ENCODE measurements around the gene CREB5.

CREB5 gene

DNA sequence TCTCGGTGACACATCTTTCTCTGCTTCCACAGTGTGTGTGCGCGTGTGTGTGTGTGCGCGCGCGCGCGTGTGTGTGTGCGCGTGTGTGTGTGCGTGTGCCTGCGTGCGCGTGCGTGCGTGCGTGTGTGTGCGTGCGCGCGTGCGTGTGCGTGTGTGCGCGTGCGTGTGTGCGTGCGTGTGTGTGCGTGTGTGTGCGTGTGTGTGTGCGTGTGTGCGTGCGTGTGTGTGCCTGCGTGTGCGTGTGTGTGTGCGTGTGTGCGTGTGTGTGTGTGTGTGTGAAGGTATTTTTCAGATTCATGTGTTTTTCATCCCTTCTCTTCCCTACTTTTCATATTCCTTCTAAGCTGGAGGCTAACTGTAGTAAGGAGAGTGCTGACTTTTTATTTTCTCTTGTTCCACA is 148.4 kb downstream of the CREB5 start:
- H3K9ac ChIP-seq (ENCODE audit: low read depth, low read length): no peak overlapping the region
- H3K9me3 ChIP-seq (ENCODE audit: control insufficient read depth, insufficient read depth, low read length): no peaks in the 10 kb centered on the region
- H3K27me3 ChIP-seq (ENCODE audit: control insufficient read depth, insufficient read depth, low read length): no peaks in the 10 kb centered on the region
- no peaks in the 10 kb centered on the region for H3K36me3 ChIP-seq (ENCODE audit: control insufficient read depth, insufficient read depth, low read length)
- H3K4me1 ChIP-seq (ENCODE audit: control insufficient read depth, insufficient read depth, low read length): no peaks in the 10 kb centered on the region
- H3K4me3 ChIP-seq (ENCODE audit: low read depth, low read length): no peak overlapping the region

DNA sequence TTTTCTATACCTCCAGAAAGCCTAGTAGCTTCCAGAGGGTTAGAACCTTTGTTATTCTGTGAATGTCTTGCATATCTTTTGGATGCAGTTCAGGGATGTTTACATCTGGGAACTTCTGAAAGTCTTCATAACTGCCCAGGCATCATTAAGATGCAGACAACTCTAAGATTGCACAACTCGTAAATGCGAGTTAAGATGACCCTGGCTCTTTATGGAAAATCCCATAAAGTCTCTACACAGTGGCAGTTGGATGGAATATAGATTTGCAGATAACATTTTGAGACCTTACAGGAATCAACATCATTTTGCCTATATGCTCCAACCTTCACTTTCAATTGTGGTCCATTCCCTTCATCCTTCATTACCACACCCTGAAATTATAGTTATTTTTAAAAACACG is 151.7 kb downstream of the CREB5 start:
- no peaks in the 10 kb centered on the region for H3K9me3 ChIP-seq (ENCODE audit: control insufficient read depth, insufficient read depth, low read length)
- H3K9ac ChIP-seq (ENCODE audit: low read depth, low read length): no peak overlapping the region
- no peaks in the 10 kb centered on the region for H3K27me3 ChIP-seq (ENCODE audit: control insufficient read depth, insufficient read depth, low read length)
- H3K4me1 ChIP-seq (ENCODE audit: control insufficient read depth, insufficient read depth, low read length): no peaks in the 10 kb centered on the region
- no peak overlapping the region for H3K4me3 ChIP-seq (ENCODE audit: low read depth, low read length)
- no peaks in the 10 kb centered on the region for H3K36me3 ChIP-seq (ENCODE audit: control insufficient read depth, insufficient read depth, low read length)

DNA sequence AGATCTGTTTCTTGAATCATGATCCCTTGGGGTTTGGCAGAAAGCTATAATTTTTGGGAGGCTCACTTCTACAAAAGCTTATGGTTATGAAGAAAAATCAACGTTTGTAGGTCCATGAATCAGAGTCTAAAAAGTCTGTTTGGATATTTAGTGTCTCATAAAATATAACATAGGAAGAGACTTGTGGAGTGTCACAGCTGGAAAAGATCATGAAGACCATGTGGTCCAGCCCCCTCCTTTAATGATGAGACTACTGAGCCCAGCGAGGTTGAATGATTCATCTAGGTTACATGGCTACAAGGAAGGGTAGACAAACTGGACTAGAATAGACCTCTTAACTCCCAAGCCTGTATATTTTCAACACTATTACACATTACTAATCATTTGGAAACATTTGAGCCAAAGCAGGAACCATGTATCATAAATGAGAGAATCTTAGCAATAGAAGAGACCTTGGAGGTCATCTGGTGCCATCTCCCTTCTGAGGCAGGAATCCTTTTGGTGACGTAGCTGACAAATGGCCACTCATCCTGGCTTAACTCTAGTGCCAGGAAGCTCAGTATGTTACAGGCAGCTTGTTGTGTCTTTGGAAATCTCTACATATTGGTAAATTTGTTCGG is 152.5 kb downstream of the CREB5 start:
- H3K36me3 ChIP-seq (ENCODE audit: control insufficient read depth, insufficient read depth, low read length): no peaks in the 10 kb centered on the region
- no peaks in the 10 kb centered on the region for H3K27me3 ChIP-seq (ENCODE audit: control insufficient read depth, insufficient read depth, low read length)
- H3K4me1 ChIP-seq (ENCODE audit: control insufficient read depth, insufficient read depth, low read length): no peaks in the 10 kb centered on the region
- no peaks in the 10 kb centered on the region for H3K9me3 ChIP-seq (ENCODE audit: control insufficient read depth, insufficient read depth, low read length)
- H3K4me3 ChIP-seq (ENCODE audit: low read depth, low read length): no peak overlapping the region
- no peak overlapping the region for H3K9ac ChIP-seq (ENCODE audit: low read depth, low read length)

DNA sequence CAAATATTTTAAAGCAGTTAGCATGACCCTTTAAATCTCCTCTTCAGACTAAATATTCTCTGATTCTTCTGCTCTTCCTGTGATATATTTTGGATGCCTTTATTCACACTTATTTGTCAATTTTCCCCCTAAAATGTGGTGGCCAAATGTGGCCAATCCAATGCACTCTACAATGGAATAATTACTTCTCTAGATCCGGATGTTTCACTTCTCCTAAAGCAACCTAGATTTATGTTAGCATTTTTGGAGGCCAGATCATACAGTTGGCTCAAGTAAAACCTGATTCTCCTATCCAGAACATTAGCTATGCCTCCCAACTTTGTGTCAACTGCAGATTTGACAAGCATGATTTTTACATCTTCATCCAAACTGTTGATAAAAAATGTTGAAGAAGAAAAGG is 153.7 kb downstream of the CREB5 start:
- H3K36me3 ChIP-seq (ENCODE audit: control insufficient read depth, insufficient read depth, low read length): no peaks in the 10 kb centered on the region
- H3K27me3 ChIP-seq (ENCODE audit: control insufficient read depth, insufficient read depth, low read length): no peaks in the 10 kb centered on the region
- H3K4me1 ChIP-seq (ENCODE audit: control insufficient read depth, insufficient read depth, low read length): no peaks in the 10 kb centered on the region
- no peak overlapping the region for H3K4me3 ChIP-seq (ENCODE audit: low read depth, low read length)
- no peak overlapping the region for H3K9ac ChIP-seq (ENCODE audit: low read depth, low read length)
- no peaks in the 10 kb centered on the region for H3K9me3 ChIP-seq (ENCODE audit: control insufficient read depth, insufficient read depth, low read length)

GRCh38 chr7:28570113-28570969 is 158.0 kb downstream of the CREB5 start:
- H3K4me3 ChIP-seq (ENCODE audit: low read depth, low read length): no peak overlapping the region
- H3K9me3 ChIP-seq (ENCODE audit: control insufficient read depth, insufficient read depth, low read length): no peaks in the 10 kb centered on the region
- H3K4me1 ChIP-seq (ENCODE audit: control insufficient read depth, insufficient read depth, low read length): no peaks in the 10 kb centered on the region
- H3K36me3 ChIP-seq (ENCODE audit: control insufficient read depth, insufficient read depth, low read length): no peaks in the 10 kb centered on the region
- H3K27me3 ChIP-seq (ENCODE audit: control insufficient read depth, insufficient read depth, low read length): no peaks in the 10 kb centered on the region
- H3K9ac ChIP-seq (ENCODE audit: low read depth, low read length): no peak overlapping the region

DNA sequence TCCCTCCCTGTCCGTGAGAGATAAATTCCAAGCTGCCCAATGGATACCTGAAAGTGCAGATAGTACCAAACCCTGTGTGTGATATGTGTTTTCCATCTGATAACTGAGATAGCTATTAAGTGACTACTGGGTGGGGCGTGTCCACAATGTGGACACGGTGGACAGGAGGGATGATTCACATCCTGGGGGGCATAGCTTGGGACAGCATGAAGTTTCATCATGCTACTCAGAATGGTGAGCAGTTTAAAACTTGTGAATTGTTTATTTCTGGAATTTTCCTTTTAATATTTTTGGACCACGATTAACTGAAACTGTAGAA is 158.6 kb downstream of the CREB5 start:
- H3K27me3 ChIP-seq (ENCODE audit: control insufficient read depth, insufficient read depth, low read length): no peaks in the 10 kb centered on the region
- H3K9me3 ChIP-seq (ENCODE audit: control insufficient read depth, insufficient read depth, low read length): no peaks in the 10 kb centered on the region
- no peaks in the 10 kb centered on the region for H3K4me1 ChIP-seq (ENCODE audit: control insufficient read depth, insufficient read depth, low read length)
- no peak overlapping the region for H3K9ac ChIP-seq (ENCODE audit: low read depth, low read length)
- H3K36me3 ChIP-seq (ENCODE audit: control insufficient read depth, insufficient read depth, low read length): no peaks in the 10 kb centered on the region
- H3K4me3 ChIP-seq (ENCODE audit: low read depth, low read length): no peak overlapping the region

DNA sequence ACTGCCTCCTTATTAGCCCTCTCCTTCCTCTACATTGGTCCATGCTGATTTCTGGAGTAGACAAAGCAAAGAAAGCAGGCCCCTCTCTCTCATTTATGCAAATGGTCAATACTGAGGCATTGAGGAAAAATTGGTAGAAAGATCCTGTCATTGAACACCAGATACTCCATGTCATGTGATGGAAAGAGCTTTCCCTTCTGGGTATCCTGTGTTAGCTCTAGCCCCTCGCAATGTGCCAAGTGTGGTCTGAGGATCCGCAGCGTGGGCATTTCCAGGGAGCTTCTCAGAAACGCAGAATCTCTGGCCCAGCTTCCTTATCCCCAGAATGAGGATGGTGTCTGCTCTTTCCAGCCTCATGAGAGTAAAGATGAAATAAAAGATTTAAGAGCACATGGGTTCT is 159.1 kb downstream of the CREB5 start:
- Histone ChIP-seq H3K27me3 (ENCODE audit: control insufficient read depth, insufficient read depth, low read length) (no peaks in the 10 kb centered on the region), H3K4me1 (ENCODE audit: control insufficient read depth, insufficient read depth, low read length) (no peaks in the 10 kb centered on the region), H3K9ac (ENCODE audit: low read depth, low read length) (no peak overlapping the region), H3K9me3 (ENCODE audit: control insufficient read depth, insufficient read depth, low read length) (no peaks in the 10 kb centered on the region), H3K36me3 (ENCODE audit: control insufficient read depth, insufficient read depth, low read length) (no peaks in the 10 kb centered on the region), H3K4me3 (ENCODE audit: low read depth, low read length) (no peak overlapping the region)

GRCh38 chr7:28572321-28573058 is 160.2 kb downstream of the CREB5 start:
- Histone ChIP-seq H3K36me3 (ENCODE audit: control insufficient read depth, insufficient read depth, low read length) (no peaks in the 10 kb centered on the region), H3K27me3 (ENCODE audit: control insufficient read depth, insufficient read depth, low read length) (no peaks in the 10 kb centered on the region), H3K9me3 (ENCODE audit: control insufficient read depth, insufficient read depth, low read length) (no peaks in the 10 kb centered on the region), H3K4me3 (ENCODE audit: low read depth, low read length) (no peak overlapping the region), H3K9ac (ENCODE audit: low read depth, low read length) (no peak overlapping the region), H3K4me1 (ENCODE audit: control insufficient read depth, insufficient read depth, low read length) (no peaks in the 10 kb centered on the region)

GRCh38 chr7:28573059-28573553 is 160.8 kb downstream of the CREB5 start:
- Histone ChIP-seq H3K9me3 (ENCODE audit: control insufficient read depth, insufficient read depth, low read length) (no peaks in the 10 kb centered on the region), H3K4me1 (ENCODE audit: control insufficient read depth, insufficient read depth, low read length) (no peaks in the 10 kb centered on the region), H3K4me3 (ENCODE audit: low read depth, low read length) (no peak overlapping the region)

DNA sequence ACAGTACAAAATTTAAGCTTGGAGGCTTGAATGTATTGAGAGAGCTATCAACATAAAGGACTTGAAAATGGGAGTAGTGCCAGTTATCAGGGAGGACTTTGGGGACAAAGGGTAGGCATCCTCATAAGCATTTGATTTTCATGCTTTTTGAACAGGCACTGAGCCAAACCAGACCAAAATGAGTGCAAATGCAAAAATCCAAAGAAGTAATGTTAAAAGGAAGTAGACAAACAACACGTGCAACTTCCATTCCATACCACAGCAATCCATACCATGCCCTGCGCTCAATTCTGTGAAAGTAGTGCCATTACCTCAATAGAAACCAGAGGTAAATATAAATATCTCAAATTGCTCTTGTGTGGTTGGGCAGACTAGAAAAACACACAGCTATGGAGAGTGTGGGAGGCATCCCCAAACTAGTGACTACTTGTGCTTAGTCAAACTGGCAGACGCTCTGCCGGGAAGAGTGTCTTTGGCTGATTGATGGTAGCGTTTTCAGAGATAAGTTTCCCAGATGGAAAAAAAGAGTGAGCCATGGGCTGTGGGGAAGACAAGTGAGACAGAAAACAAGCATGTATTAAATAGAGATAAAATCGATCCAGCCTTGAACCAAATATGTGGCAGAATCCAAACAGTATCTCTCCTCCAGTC is 161.5 kb downstream of the CREB5 start:
- Histone ChIP-seq H3K9me3 (ENCODE audit: control insufficient read depth, insufficient read depth, low read length) (no peaks in the 10 kb centered on the region), H3K36me3 (ENCODE audit: control insufficient read depth, insufficient read depth, low read length) (no peaks in the 10 kb centered on the region), H3K4me3 (ENCODE audit: low read depth, low read length) (no peak overlapping the region), H3K4me1 (ENCODE audit: control insufficient read depth, insufficient read depth, low read length) (no peaks in the 10 kb centered on the region), H3K9ac (ENCODE audit: low read depth, low read length) (no peak overlapping the region), H3K27me3 (ENCODE audit: control insufficient read depth, insufficient read depth, low read length) (no peaks in the 10 kb centered on the region)

More at GRCh38 chr7:28573059-28573553, 160.8 kb downstream of the CREB5 start:
- H3K36me3 ChIP-seq (ENCODE audit: control insufficient read depth, insufficient read depth, low read length): no peaks in the 10 kb centered on the region
- no peaks in the 10 kb centered on the region for H3K27me3 ChIP-seq (ENCODE audit: control insufficient read depth, insufficient read depth, low read length)
- no peak overlapping the region for H3K9ac ChIP-seq (ENCODE audit: low read depth, low read length)

DNA sequence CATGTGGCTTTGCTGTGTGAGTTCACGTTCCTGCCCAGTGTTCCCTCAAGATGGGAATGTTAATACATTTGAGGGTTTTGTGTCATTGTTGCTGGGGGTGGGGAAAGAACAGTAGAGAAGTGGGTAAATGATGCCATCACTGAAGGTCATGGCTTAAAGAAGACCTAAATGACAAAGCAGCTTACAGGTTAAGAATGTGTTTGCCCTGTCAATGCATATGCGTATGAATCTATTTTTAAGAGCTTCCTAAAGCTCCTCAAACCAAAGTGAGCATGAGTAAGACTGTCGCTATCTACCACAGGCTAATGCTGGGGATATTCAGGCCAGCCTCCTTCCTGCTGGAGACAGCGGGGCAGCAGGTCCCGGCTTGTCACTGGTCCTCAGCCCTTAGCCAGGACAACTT is 162.9 kb downstream of the CREB5 start:
- Histone ChIP-seq H3K9me3 (ENCODE audit: control insufficient read depth, insufficient read depth, low read length) (no peaks in the 10 kb centered on the region), H3K36me3 (ENCODE audit: control insufficient read depth, insufficient read depth, low read length) (no peaks in the 10 kb centered on the region), H3K27me3 (ENCODE audit: control insufficient read depth, insufficient read depth, low read length) (no peaks in the 10 kb centered on the region), H3K4me3 (ENCODE audit: low read depth, low read length) (no peak overlapping the region), H3K4me1 (ENCODE audit: control insufficient read depth, insufficient read depth, low read length) (no peaks in the 10 kb centered on the region), H3K9ac (ENCODE audit: low read depth, low read length) (no peak overlapping the region)

Measured in iPS-15b (cell line).